HG03354 (cell line): ENCODE results near the gene MAPKAPK3.
"Not testable (repeated sequence)": the region's sequence is repeated elsewhere in the genome, so short reads cannot be mapped to it uniquely, and the experiment has no call there.

Experiments
- ATAC-seq: cut with Tn5 transposase; IDR thresholded peaks from one replicate; pipeline ENCODE4 v1.9.1; 2021; ENCODE audit warnings: mild to moderate bottlenecking; ENCODE audit not compliant: unreplicated experiment, poor library complexity, severe bottlenecking

MAPKAPK3 gene

GRCh38 chr3:50651920-50652529, 35.1 kb downstream of the MAPKAPK3 start:
- ATAC-seq, result no peak

- ATAC-seq, result no peak
Measured at GRCh38 chr3:50652709-50653108, 35.8 kb downstream of the MAPKAPK3 start.

GRCh38 chr3:50653937-50654595, 37.1 kb downstream of the MAPKAPK3 start:
- no peak for ATAC-seq

- no peak for ATAC-seq
Measured at GRCh38 chr3:50655009-50655830, 38.3 kb downstream of the MAPKAPK3 start.

GRCh38 chr3:50656417-50657195, 39.7 kb downstream of the MAPKAPK3 start:
- ATAC-seq, result no peak

GRCh38 chr3:50657407-50657806, 40.5 kb downstream of the MAPKAPK3 start:
- no peak for ATAC-seq

- no peak for ATAC-seq
Measured at GRCh38 chr3:50657816-50658215, 40.9 kb downstream of the MAPKAPK3 start.

GRCh38 chr3:50658416-50658815, 41.5 kb downstream of the MAPKAPK3 start:
- no peak for ATAC-seq

- ATAC-seq, result no peak
Measured at GRCh38 chr3:50658831-50659230, 41.9 kb downstream of the MAPKAPK3 start.

- no peak for ATAC-seq
Measured at GRCh38 chr3:50660386-50660785, 43.4 kb downstream of the MAPKAPK3 start.

GRCh38 chr3:50661321-50661837, 44.4 kb downstream of the MAPKAPK3 start:
- ATAC-seq, result no peak

GRCh38 chr3:50662408-50662807, 45.5 kb downstream of the MAPKAPK3 start:
- no peak for ATAC-seq

GRCh38 chr3:50665081-50665840, 48.3 kb downstream of the MAPKAPK3 start:
- no peak for ATAC-seq

GRCh38 chr3:50665841-50666115, 48.8 kb downstream of the MAPKAPK3 start:
- not testable (repeated sequence) for ATAC-seq

- no peak for ATAC-seq
Measured at GRCh38 chr3:50666837-50667236, 49.9 kb downstream of the MAPKAPK3 start.

- no peak for ATAC-seq
Measured at GRCh38 chr3:50671331-50671730, 54.4 kb downstream of the MAPKAPK3 start.

GRCh38 chr3:50672656-50673055, 55.7 kb downstream of the MAPKAPK3 start:
- ATAC-seq, result no peak

- ATAC-seq, result no peak
Measured at GRCh38 chr3:50673931-50674330, 57.0 kb downstream of the MAPKAPK3 start.
